WTC11 (cell line): Measurements from ENCODE around the gene GBP7.

Source experiments
- USF2 ChIP-seq: sonication (generic); formaldehyde crosslinking; IDR thresholded peaks from 2 replicates; pipeline ENCODE4 v1.8.1; 2023; ENCODE audit warnings: mild to moderate bottlenecking, missing genetic modification reagents, moderate library complexity
- ZNF425 ChIP-seq: fragments of 250-450 bp; sonication (Bioruptor Pico); conservative IDR thresholded peaks from 2 replicates; pipeline ENCODE4 v1.9.0; 2021; ENCODE audit warnings: mild to moderate bottlenecking

- TF ChIP-seq ZNF425 (no peak), USF2 (CRISPR knock-in tag) (no peak)
These were observed 61.1 kb downstream of the GBP7 start for GRCh38 chr1:89114662-89115061.
